GM18873 (cell line): ENCODE results near the gene COL26A1.
"Not testable (repeated sequence)": the region's sequence is repeated elsewhere in the genome, so short reads cannot be mapped to it uniquely, and the experiment has no call there.

Source experiments
- ATAC-seq: cut with Tn5 transposase; IDR thresholded peaks from one replicate; pipeline ENCODE4 v1.9.1; 2021; ENCODE audit warnings: mild to moderate bottlenecking, moderate library complexity, moderate number of reproducible peaks; ENCODE audit not compliant: unreplicated experiment, low FRiP score

The COL26A1 gene

GRCh38 chr7:101435461-101436220, 73.0 kb downstream of the COL26A1 start:
- no peak for ATAC-seq

DNA sequence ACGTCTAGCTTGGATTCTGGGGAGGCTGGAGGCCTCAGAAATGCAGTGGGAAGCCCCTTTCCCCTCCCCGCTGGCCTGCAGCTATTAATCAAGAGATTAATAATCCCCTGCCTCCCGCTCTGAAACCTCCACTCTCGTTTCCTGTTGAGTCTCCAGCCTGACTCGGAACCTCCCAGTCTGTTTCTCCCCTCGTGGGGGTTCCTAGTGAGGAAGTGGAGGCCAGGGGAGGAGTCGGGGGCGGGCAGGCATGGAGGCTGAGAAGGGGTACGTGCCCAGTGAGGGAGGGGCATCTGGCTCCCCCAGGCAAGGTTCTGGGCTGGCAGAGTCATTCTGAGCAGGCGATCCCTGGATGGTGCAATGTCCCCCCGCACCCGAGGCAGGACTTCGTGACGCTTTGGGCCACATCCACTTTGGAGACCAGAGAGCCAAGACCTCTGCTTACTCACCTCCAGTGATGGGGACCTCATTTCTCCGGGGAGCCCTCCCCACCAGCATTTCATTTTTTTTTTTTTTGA, 73.6 kb downstream of the COL26A1 start:
- ATAC-seq, result no peak

- ATAC-seq, result no peak
These were observed 74.3 kb downstream of the COL26A1 start for GRCh38 chr7:101436857-101437576.

GRCh38 chr7:101441890-101442289, 79.2 kb downstream of the COL26A1 start:
- no peak for ATAC-seq

DNA sequence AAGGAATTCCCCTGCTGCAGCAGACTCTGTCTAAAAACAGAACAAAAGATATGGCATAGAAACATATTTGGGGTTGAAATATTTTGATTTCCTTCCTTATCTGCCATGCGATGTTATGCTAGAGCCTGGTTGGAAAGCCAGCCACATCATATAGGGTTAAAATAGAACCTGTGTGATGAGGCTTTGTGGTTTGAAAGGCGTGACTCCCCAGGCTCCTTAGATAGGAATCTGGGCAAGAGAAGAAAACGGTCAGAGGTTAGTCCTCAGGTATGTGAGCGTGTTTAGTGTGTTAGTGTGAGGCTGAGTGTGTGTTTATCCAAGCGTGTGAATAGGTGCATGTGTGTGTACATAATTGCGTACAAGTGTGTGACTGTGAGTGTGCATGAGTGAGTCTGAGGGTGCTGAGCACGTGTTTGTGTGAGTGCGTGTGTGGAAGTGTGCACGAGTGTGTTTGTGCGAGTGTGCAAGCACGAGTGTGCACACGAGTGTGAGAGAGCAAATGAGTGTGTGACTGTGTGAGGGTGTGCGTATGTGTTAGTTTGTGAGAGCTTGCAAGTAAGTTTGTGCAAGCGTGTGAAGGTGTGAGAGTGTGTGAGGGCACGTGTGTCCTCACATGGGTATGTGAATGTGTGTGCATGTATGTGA, 79.9 kb downstream of the COL26A1 start:
- no peak for ATAC-seq

- no peak for ATAC-seq
These were observed 87.4 kb downstream of the COL26A1 start for GRCh38 chr7:101450064-101450463.

GRCh38 chr7:101453617-101454016, 90.9 kb downstream of the COL26A1 start:
- ATAC-seq, result no peak

DNA sequence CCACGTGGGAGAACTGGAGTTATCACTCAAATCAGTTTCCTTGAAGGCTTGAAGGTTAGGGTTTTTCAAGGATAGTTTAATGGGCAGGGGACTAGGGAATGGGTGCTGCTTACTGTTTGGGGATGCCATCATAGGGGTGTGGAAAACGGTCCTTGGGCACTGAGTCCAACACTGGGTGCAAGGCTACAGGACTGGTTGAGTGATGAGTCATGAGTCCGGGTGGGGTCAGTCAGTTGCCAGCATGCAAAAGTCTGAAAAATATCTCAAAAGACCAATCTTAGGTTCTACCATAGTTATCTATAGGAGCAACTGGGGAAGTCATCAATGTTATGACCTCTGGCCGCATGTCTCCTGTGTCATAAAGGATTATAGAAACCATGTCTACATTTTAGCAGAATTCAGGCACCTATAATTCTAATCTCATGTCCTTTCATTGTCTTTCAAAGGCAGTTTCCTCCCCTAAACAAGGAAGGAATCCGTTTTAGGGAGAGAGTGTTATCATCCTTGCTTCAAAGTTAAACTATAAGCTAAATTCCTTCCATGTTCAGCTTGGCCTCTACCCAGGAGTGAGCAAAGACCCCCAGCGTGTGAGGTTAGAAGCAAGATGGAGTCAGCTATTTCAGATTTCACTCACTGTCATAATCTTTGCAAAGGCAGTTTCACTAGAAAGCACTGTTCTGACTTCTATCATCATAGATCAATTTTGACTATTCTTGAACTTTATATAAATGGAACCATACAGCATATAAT, 94.5 kb downstream of the COL26A1 start:
- no peak for ATAC-seq

- no peak for ATAC-seq
These were observed 102.5 kb downstream of the COL26A1 start for GRCh38 chr7:101465131-101465530.

DNA sequence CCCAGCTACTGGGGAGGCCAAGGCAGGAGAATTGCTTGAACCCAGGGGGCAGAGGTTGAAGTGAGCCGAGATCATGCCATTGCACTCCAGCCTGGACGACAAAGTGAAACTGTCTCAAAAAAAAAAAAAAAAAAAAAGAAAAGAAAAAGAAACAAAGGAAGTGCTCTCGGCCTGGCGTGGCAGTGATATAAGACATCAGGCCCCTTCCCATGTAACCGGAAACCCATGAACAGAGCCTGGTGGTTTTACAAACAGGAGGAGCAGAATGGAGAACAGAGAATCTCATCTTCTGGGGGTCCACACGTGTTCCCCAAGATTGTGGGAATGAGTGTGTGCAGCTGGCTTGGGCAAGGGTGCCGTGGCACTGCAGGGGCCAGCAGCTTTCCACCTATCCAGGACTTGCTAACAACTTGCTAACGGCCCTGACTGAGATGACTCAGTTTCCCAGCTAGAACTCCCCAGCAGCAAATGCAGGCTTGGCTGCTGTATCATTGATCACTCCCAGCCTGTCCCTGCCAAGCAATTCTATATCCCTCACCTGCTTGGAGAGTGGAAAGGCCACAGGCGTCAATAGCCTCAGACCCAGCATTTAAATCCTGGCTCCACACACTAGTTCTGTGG, 103.0 kb downstream of the COL26A1 start:
- no peak for ATAC-seq

DNA sequence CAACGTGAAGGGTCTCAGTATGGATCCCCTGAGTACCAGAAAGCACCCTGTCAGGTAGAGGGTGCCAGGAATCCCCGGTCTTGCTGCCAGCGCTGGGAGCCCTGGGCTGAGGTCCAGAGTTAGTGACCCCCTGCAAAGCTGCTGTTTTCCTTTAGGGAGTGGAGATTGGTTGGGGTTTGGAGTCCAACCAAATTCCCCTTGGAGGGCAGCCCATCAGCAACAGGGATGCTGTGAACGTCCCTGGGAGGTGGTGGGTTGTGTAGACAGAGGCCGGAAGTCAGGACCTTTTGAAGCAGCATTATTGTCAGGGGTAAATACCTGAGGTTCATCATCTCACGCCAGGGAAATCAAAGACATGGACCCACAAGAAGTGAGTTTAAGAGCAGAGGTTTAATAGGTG, 104.2 kb downstream of the COL26A1 start:
- ATAC-seq, result no peak

GRCh38 chr7:101468546-101469275, 106.0 kb downstream of the COL26A1 start:
- ATAC-seq, result no peak

DNA sequence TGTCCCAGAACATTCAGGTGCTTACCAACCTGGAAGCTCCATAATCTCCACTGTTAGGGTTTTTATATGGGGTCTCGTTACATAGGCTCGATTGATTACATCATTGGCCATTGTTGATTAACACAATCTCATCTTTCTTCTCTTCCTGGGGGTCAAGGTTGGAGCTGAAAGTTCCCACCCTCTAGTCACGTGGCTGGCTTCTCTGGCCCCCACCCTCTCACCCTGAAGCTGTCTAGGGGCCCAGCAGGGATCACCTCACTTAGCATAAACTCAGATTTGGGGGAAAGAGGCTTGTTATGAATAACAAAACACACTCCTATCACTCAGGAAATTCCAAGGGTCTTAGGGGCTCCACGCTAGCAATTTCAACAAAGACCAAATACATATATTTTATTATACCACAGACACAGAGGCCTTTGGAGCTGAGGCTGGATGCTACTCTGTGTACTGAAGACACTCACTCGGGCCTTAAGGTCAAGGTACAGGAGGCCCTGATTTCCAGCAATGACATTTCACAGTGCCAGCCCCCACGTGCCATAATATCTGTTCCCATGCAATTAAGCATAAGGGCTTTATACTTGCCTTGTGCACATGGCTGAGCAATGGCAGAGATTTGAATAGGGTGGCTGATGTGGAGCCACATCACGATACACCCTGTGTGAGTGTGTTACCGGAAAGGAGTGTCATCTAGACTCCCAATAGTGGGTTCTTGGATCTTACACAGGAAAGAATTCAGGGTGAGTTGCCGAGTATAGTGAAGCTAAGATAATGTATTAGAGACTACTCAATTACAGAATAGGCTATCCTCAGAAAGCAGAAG, 108.2 kb downstream of the COL26A1 start:
- ATAC-seq, result no peak

DNA sequence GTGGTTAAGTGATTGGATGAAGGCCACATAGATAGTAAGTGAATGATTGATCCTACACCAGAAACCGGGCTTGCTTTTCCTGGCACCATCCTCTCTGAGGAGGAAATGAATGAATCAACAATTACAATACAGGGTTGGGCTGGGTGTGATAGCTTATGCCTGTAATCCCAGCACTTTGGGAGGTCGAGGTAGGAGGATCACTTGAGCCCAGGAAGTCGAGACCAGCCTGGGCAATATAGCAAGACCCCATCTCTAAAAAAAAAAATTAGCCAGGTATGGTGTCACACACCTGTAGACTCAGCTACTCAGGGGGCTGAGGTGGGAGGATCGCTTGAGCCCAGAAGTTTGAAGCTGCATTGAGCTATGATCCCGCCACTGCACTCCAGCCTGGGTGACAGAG, 111.5 kb downstream of the COL26A1 start:
- no peak for ATAC-seq

DNA sequence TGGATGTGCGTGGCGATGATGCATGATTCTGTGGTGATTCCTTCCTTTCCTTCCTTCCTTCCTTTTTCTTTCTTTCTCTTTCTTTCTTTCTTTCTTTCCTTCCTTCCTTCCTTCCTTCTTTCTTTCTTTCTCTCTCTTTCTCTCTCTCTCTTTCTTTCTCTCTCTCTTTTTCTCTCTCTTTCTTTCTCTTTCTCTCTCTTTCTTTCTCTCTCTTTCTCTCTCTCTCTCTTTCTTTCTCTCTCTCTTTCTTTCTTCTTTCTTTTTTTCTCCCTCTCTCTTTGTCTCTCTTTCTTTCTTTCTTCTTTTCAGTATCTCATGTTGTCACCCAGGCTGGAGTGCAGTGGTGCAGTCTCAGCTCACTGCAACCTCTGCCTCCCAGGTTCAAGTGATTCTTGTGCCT, 113.0 kb downstream of the COL26A1 start:
- not testable (repeated sequence) for ATAC-seq

DNA sequence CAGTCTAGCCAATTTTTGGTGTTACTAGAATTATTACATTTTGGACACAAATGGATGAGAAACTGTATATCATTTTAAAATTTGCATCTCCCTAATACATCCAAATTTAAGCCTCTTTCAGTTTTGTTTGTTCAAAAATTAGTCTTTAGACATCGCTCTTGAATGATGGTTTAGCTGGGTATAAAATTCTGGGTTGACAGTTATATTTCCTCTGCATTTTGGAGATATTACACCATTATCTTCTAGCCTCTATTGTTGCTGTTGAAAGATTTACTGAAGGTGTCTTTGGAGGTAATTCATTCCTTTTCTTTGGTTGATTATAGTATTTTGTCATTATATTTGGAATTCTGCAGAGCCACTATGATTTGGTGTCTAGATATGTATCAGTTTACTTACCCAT, 116.5 kb downstream of the COL26A1 start:
- no peak for ATAC-seq

DNA sequence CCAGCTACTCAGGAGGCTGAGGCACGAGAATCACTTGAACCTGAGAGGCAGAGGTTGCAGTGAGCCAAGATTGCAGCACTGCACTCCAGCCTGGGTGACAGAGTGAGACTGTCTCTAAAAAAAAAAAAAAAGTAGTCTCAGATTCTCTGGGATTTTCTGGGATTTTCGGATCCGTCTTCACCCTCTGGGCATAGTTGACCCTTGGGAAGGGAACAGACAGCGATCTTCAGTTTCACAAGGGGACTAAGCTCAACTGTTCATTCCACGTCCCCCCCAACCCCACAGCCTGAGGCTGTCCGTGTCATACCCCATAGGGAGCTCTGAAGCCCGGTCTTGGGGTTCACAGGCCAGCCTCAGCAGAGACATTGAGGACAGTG, 123.4 kb downstream of the COL26A1 start:
- ATAC-seq, result not testable (repeated sequence)

DNA sequence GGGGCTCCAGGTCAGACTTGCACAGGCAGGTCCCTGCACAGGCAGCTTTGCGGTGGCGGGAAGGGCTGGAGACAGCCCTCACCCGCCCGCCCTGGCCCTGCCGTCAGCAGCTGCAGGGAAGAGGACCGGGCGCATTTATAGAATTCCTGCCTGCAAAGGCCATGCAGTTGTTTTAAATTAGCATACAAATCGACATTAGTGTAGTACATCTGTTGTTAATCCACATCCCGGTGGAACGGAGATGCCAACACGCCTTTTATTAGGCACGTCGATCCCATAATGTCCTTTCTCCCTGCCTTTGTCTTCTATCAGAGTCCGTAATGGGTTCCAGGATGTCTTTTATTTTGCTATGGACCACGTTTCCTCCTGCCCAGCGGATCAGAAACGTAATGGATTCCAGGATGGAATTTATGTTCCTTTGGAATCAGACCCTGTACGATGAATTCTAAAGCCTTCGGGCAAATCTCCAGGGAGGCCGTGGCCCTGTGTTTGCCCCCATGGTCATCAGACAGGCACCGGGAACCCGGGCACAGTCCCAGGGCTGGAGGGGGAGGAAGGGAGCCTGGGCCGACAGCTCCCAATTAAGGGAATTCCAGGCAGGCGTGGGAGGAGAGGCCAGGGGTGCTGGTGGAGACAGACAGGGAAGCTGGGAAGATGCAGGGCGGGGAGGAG, 123.9 kb downstream of the COL26A1 start:
- ATAC-seq, result no peak
